NCI-H526 (cell line): ENCODE results near the gene GPAM.
A peak's percentile ranks its signal among the peaks of the same experiment; 100 is the strongest.
"Not testable (repeated sequence)": the region's sequence is repeated elsewhere in the genome, so short reads cannot be mapped to it uniquely, and the experiment has no call there.

Experiments
- DNase-seq, 2 experiments: peaks; one replicate each; lab custom pipeline; 2025; lab: John Stamatoyannopoulos, UW

Gene GPAM

GRCh38 chr10:112131996-112132395 lies 51.6 kb downstream of the GPAM start:
- no peak for DNase-seq

GRCh38 chr10:112131346-112131745 lies 52.2 kb downstream of the GPAM start:
- DNase-seq: no peak

GRCh38 chr10:112126901-112127300 lies 56.7 kb downstream of the GPAM start:
- DNase-seq: no peak

GRCh38 chr10:112126172-112126571 lies 57.4 kb downstream of the GPAM start:
- no peak for DNase-seq

GRCh38 chr10:112124866-112125265 lies 58.7 kb downstream of the GPAM start:
- no peak for DNase-seq

- no peak for DNase-seq
Measured at GRCh38 chr10:112122827-112123226, 60.7 kb downstream of the GPAM start.

- no peak for DNase-seq
Measured at GRCh38 chr10:112120491-112120890, 63.1 kb downstream of the GPAM start.

- peak in 1 of 2 experiments; percentile 41 for DNase-seq
Measured at GRCh38 chr10:112115781-112116385, 67.7 kb downstream of the GPAM start.

- DNase-seq: not testable (repeated sequence)
Measured at GRCh38 chr10:112109779-112110178, 73.8 kb downstream of the GPAM start.
